GM12801 (cell line): ENCODE measurements around the gene RNF126.

Experiments
- CTCF ChIP-seq: IDR thresholded peaks from one replicate; pipeline ENCODE4 v1.5.1; 2011; ENCODE audit warnings: control low read depth; ENCODE audit not compliant: insufficient read length; ENCODE audit errors: extremely low read depth

RNF126 gene

GRCh38 chr19:623974-624373 lies 39.0 kb downstream of the RNF126 start:
- no peak for TF ChIP-seq CTCF

- TF ChIP-seq CTCF: no peak
Measured at GRCh38 chr19:623175-623916, 39.7 kb downstream of the RNF126 start.

GRCh38 chr19:622666-623065 lies 40.3 kb downstream of the RNF126 start:
- TF ChIP-seq CTCF: no peak

GRCh38 chr19:621819-622218 lies 41.2 kb downstream of the RNF126 start:
- TF ChIP-seq CTCF: no peak

- TF ChIP-seq CTCF: no peak
Measured at GRCh38 chr19:620166-620862, 42.7 kb downstream of the RNF126 start.

- TF ChIP-seq CTCF: no peak
Measured at GRCh38 chr19:619286-620002, 43.6 kb downstream of the RNF126 start.

- no peak for TF ChIP-seq CTCF
Measured at GRCh38 chr19:618674-619285, 44.2 kb downstream of the RNF126 start.
